HG03196 (cell line): ENCODE results near the gene NOL4L.

ENCODE experiments used
- ATAC-seq: cut with Tn5 transposase; IDR thresholded peaks from one replicate; pipeline ENCODE4 v1.9.1; 2021; ENCODE audit not compliant: unreplicated experiment

The NOL4L gene

GRCh38 chr20:32460683-32461320 is 124.3 kb downstream of the NOL4L start:
- no peak for ATAC-seq

GRCh38 chr20:32460231-32460630 is 124.9 kb downstream of the NOL4L start:
- ATAC-seq, result no peak

- ATAC-seq, result no peak
Observed at GRCh38 chr20:32458837-32459220, 126.3 kb downstream of the NOL4L start.

- ATAC-seq, result no peak
Observed at GRCh38 chr20:32458061-32458836, 126.9 kb downstream of the NOL4L start.

- no peak for ATAC-seq
Observed at GRCh38 chr20:32457479-32457986, 127.6 kb downstream of the NOL4L start.

GRCh38 chr20:32456869-32457478 is 128.2 kb downstream of the NOL4L start:
- ATAC-seq, result no peak

GRCh38 chr20:32455901-32456701 is 129.0 kb downstream of the NOL4L start:
- ATAC-seq, result no peak

- no peak for ATAC-seq
Observed at GRCh38 chr20:32455171-32455900, 129.8 kb downstream of the NOL4L start.

- ATAC-seq, result no peak
Observed at GRCh38 chr20:32454164-32455145, 130.7 kb downstream of the NOL4L start.

- no peak for ATAC-seq
Observed at GRCh38 chr20:32453467-32454163, 131.5 kb downstream of the NOL4L start.

GRCh38 chr20:32452776-32453466 is 132.2 kb downstream of the NOL4L start:
- no peak for ATAC-seq

GRCh38 chr20:32451682-32452461 is 133.3 kb downstream of the NOL4L start:
- ATAC-seq, result no peak

GRCh38 chr20:32451340-32451681 is 133.8 kb downstream of the NOL4L start:
- no peak for ATAC-seq

- ATAC-seq, result no peak
Observed at GRCh38 chr20:32450484-32451061, 134.6 kb downstream of the NOL4L start.

GRCh38 chr20:32449890-32450401 is 135.2 kb downstream of the NOL4L start:
- ATAC-seq, result no peak

GRCh38 chr20:32449057-32449889 is 135.9 kb downstream of the NOL4L start:
- ATAC-seq, result no peak
